ENCODE data around the gene GALNTL6. TPM values are rescaled to one million over a fixed set of nuclear protein-coding genes. Genes with fewer than 3 reads are reported as not detected.
"Not testable (repeated sequence)": the region's sequence is repeated elsewhere in the genome, so short reads cannot be mapped to it uniquely, and the experiment has no call there.

GALNTL6 gene
- total RNA-seq, 1 donor from 2014 or later: 0.16 TPM

- no peak for DNase-seq (ENCODE audit: low spot score)
Observed at GRCh38 chr4:172727631-172728030, 914.4 kb downstream of the GALNTL6 start.

GRCh38 chr4:172733645-172734044 is 920.4 kb downstream of the GALNTL6 start:
- DNase-seq (ENCODE audit: low spot score): not testable (repeated sequence)

- no peak for DNase-seq (ENCODE audit: low spot score)
Observed at GRCh38 chr4:172734555-172734954, 921.4 kb downstream of the GALNTL6 start.

GRCh38 chr4:172736046-172736445 is 922.8 kb downstream of the GALNTL6 start:
- DNase-seq (ENCODE audit: low spot score): no peak

GRCh38 chr4:172740434-172740833 is 927.2 kb downstream of the GALNTL6 start:
- DNase-seq (ENCODE audit: low spot score): no peak

GRCh38 chr4:172750910-172751309 is 937.7 kb downstream of the GALNTL6 start:
- no peak for DNase-seq (ENCODE audit: low spot score)

GRCh38 chr4:172751550-172751949 is 938.3 kb downstream of the GALNTL6 start:
- DNase-seq (ENCODE audit: low spot score): no peak

- DNase-seq (ENCODE audit: low spot score): no peak
Observed at GRCh38 chr4:172758586-172759340, 945.6 kb downstream of the GALNTL6 start.

GRCh38 chr4:172760512-172760911 is 947.3 kb downstream of the GALNTL6 start:
- no peak for DNase-seq (ENCODE audit: low spot score)

- no peak for DNase-seq (ENCODE audit: low spot score)
Observed at GRCh38 chr4:172762895-172763294, 949.7 kb downstream of the GALNTL6 start.

GRCh38 chr4:172770787-172771186 is 957.6 kb downstream of the GALNTL6 start:
- DNase-seq (ENCODE audit: low spot score): no peak

- no peak for DNase-seq (ENCODE audit: low spot score)
Observed at GRCh38 chr4:172772781-172773180, 959.6 kb downstream of the GALNTL6 start.

- DNase-seq (ENCODE audit: low spot score): no peak
Observed at GRCh38 chr4:172776203-172776861, 963.1 kb downstream of the GALNTL6 start.

- no peak for DNase-seq (ENCODE audit: low spot score)
Observed at GRCh38 chr4:172777729-172778431, 964.7 kb downstream of the GALNTL6 start.

GRCh38 chr4:172778583-172778982 is 965.4 kb downstream of the GALNTL6 start:
- DNase-seq (ENCODE audit: low spot score): no peak

GRCh38 chr4:172780566-172781081 is 967.4 kb downstream of the GALNTL6 start:
- no peak for DNase-seq (ENCODE audit: low spot score)

GRCh38 chr4:172785613-172786012 is 972.4 kb downstream of the GALNTL6 start:
- DNase-seq (ENCODE audit: low spot score): no peak

- DNase-seq (ENCODE audit: low spot score): no peak
Observed at GRCh38 chr4:172786039-172786792, 973.0 kb downstream of the GALNTL6 start.

GRCh38 chr4:172787111-172787510 is 973.9 kb downstream of the GALNTL6 start:
- no peak for DNase-seq (ENCODE audit: low spot score)

- DNase-seq (ENCODE audit: low spot score): no peak
Observed at GRCh38 chr4:172791841-172792240, 978.6 kb downstream of the GALNTL6 start.

Data from mesenteric fat pad (tissue), 1 donor.